GM23338 (cell line): ENCODE data around the gene AHCYL1. TPM values are rescaled to one million over a fixed set of nuclear protein-coding genes. Genes with fewer than 3 reads are reported as not detected.

Experiments used
- ATAC-seq: fragments of 200-7000 bp; cut with Tn5 transposase; 3 replicates; pipeline ENCODE4 v1.9.1; 2020
- DNase-seq: peaks from one replicate; pipeline ENCODE4 v3.0.0-alpha.2; 2015; ENCODE audit warnings: low spot score
- H2AFZ ChIP-seq: fragments of 200-600 bp; sonication (generic); 2 replicates; pipeline ENCODE4 v1.8.0; 2016; ENCODE audit warnings: antibody characterized with exemption, mild to moderate bottlenecking, moderate library complexity
- H3F3A ChIP-seq: fragments of 200-600 bp; sonication (generic); replicated peaks from 2 replicates; pipeline ENCODE4 v1.8.0; 2017; ENCODE audit warnings: antibody characterized with exemption, mixed run types, low read depth
- H3K27ac ChIP-seq: fragments of 200-600 bp; sonication (generic); 2 replicates; pipeline ENCODE4 v1.6.1; 2016; ENCODE audit warnings: low read depth
- H3K27me3 ChIP-seq: fragments of 200-600 bp; sonication (generic); 2 replicates; pipeline ENCODE4 v1.8.0; 2016; ENCODE audit warnings: mild to moderate bottlenecking, mixed run types, moderate library complexity; ENCODE audit not compliant: insufficient read depth
- H3K36me3 ChIP-seq: fragments of 200-600 bp; sonication (generic); 2 replicates; pipeline ENCODE4 v1.8.0; 2016; ENCODE audit warnings: mild to moderate bottlenecking; ENCODE audit not compliant: insufficient read depth
- H3K4me1 ChIP-seq: fragments of 200-600 bp; sonication (generic); 2 replicates; pipeline ENCODE4 v1.8.0; 2016; ENCODE audit warnings: mild to moderate bottlenecking, moderate library complexity; ENCODE audit not compliant: insufficient read depth
- H3K4me2 ChIP-seq: fragments of 200-600 bp; sonication (generic); 2 replicates; pipeline ENCODE4 v1.7.1; 2017; ENCODE audit warnings: mixed run types
- H3K4me3 ChIP-seq: fragments of 200-600 bp; sonication (generic); 2 replicates; pipeline ENCODE4 v1.6.1; 2016; ENCODE audit warnings: mixed run types
- H3K79me2 ChIP-seq: fragments of 200-600 bp; sonication (generic); replicated peaks from 2 replicates; pipeline ENCODE4 v1.8.0; 2017; ENCODE audit warnings: mild to moderate bottlenecking; ENCODE audit not compliant: insufficient read depth
- H3K9me2 ChIP-seq: fragments of 200-600 bp; sonication (generic); 2 replicates; pipeline ENCODE4 v1.8.0; 2017; ENCODE audit not compliant: insufficient read depth
- H4K20me1 ChIP-seq: fragments of 200-600 bp; sonication (generic); replicated peaks from 2 replicates; pipeline ENCODE4 v1.8.0; 2017; ENCODE audit warnings: mild to moderate bottlenecking; ENCODE audit not compliant: insufficient read depth
- H3K27ac Mint-ChIP-seq: 2 replicates; pipeline ENCODE4 v1.8.0; 2020; ENCODE audit warnings: inconsistent platforms, mild to moderate bottlenecking, moderate library complexity, mixed read lengths
- H3K27me3 Mint-ChIP-seq: 3 replicates; pipeline ENCODE4 v1.8.0; 2022; ENCODE audit warnings: low read depth, mild to moderate bottlenecking, moderate library complexity, mixed read lengths, inconsistent platforms; ENCODE audit not compliant: insufficient read depth, poor library complexity
- H3K36me3 Mint-ChIP-seq: 3 replicates; pipeline ENCODE4 v1.8.0; 2021; ENCODE audit warnings: low read depth, mild to moderate bottlenecking, inconsistent platforms, moderate library complexity, mixed read lengths
- H3K4me1 Mint-ChIP-seq: 3 replicates; pipeline ENCODE4 v1.8.0; 2020; ENCODE audit warnings: mild to moderate bottlenecking, inconsistent platforms, mixed read lengths
- H3K4me3 Mint-ChIP-seq: 3 replicates; pipeline ENCODE4 v1.8.0; 2021; ENCODE audit warnings: moderate library complexity, mild to moderate bottlenecking, inconsistent platforms, mixed read lengths
- H3K9me3 Mint-ChIP-seq: 3 replicates; pipeline ENCODE4 v1.8.0; 2020; ENCODE audit warnings: moderate library complexity, mild to moderate bottlenecking, inconsistent platforms, mixed read lengths
- CREB1 ChIP-seq: fragments of 250-450 bp; sonication (Bioruptor Pico); IDR thresholded peaks from 2 replicates; pipeline ENCODE4 v1.5.0; 2020; ENCODE audit warnings: low read depth, mild to moderate bottlenecking, moderate library complexity
- EZH2 ChIP-seq: fragments of 200-600 bp; sonication (generic); IDR thresholded peaks from one replicate; pipeline ENCODE4 v1.8.0; 2017; ENCODE audit warnings: antibody characterized with exemption, mild to moderate bottlenecking, low read depth; ENCODE audit not compliant: unreplicated experiment
- EZH2phosphoT487 ChIP-seq: fragments of 200-600 bp; sonication (generic); IDR thresholded peaks from one replicate; pipeline ENCODE4 v1.8.1; 2018; ENCODE audit warnings: antibody characterized with exemption; ENCODE audit not compliant: unreplicated experiment
- JUNB ChIP-seq: IDR thresholded peaks from one replicate; pipeline ENCODE4 v1.6.1; 2016; ENCODE audit warnings: antibody characterized with exemption; ENCODE audit not compliant: unreplicated experiment
- NANOG ChIP-seq: IDR thresholded peaks from 2 replicates; pipeline ENCODE4 v1.6.1; 2016; ENCODE audit warnings: antibody characterized with exemption, borderline replicate concordance
- POLR2AphosphoS5 ChIP-seq: IDR thresholded peaks from 2 replicates; pipeline ENCODE4 v1.6.1; 2016; ENCODE audit warnings: antibody characterized with exemption, low read depth
- STAT1 ChIP-seq: IDR thresholded peaks from one replicate; pipeline ENCODE4 v1.6.1; 2016; ENCODE audit warnings: antibody characterized with exemption; ENCODE audit not compliant: unreplicated experiment
- ZNF114 ChIP-seq: fragments of 250-450 bp; sonication (Bioruptor Pico); IDR thresholded peaks from 2 replicates; pipeline ENCODE4 v1.5.0; 2020; ENCODE audit warnings: mild to moderate bottlenecking, moderate library complexity
- polyA plus RNA-seq: library from polyadenylated mRNA; unstranded; fragments of >200 nt; fragmentation: Nextera tagmentation; extraction: Ambion mirVana; gene quantifications from 2 replicates; pipeline ENCODE4 v1.2.1, GENCODE V29; 2016
- total RNA-seq: library from RNA; depleted of rRNA; stranded (reverse); fragments of >200 nt; shearing (Covaris generic); gene quantifications from 2 replicates; pipeline ENCODE4 v1.2.3, GENCODE V29; 2014
- TF ChIP-seq, protein P1 (sequence below): IDR thresholded peaks from one replicate; pipeline ENCODE4 v1.6.1; 2018; ENCODE audit warnings: antibody characterized with exemption; ENCODE audit not compliant: unreplicated experiment
- TF ChIP-seq, protein P2 (sequence below), 2 experiments: fragments of 200-600 bp in 1 of 2; sonication (generic) in 1 of 2; conservative IDR thresholded peaks; 2 replicates each; pipeline versions ENCODE4 v1.5.1 to v1.6.1; 2016 to 2017; ENCODE audit warnings: antibody characterized with exemption in 2 of 2, low read depth in 2 of 2, mild to moderate bottlenecking in 2 of 2, moderate library complexity in 1 of 2
- TF ChIP-seq, protein P3 (sequence below): IDR thresholded peaks from 2 replicates; pipeline ENCODE4 v1.6.1; 2016; ENCODE audit warnings: antibody characterized with exemption

The AHCYL1 gene
- total and polyA plus RNA-seq, 2 experiments from 2014 or later = 63.3 to 70.0 TPM

DNA sequence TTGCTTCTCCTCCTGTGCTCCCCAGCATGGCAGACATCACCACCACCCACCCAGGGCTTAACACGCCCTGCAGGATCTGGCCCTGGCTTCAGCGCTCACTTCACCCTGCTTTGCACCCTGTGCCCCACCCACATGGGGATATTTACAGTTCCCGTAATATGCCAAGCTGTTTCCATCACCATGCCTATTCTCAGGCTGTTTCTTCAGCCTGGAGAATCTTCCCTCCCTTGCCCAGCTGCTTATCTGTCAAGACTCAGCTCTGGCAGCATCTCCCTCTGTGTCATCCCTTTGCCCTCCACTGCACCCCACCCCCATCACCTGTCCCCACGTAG lies 3.6 kb upstream of the AHCYL1 start (continued):
- TF ChIP-seq, protein P1, sequence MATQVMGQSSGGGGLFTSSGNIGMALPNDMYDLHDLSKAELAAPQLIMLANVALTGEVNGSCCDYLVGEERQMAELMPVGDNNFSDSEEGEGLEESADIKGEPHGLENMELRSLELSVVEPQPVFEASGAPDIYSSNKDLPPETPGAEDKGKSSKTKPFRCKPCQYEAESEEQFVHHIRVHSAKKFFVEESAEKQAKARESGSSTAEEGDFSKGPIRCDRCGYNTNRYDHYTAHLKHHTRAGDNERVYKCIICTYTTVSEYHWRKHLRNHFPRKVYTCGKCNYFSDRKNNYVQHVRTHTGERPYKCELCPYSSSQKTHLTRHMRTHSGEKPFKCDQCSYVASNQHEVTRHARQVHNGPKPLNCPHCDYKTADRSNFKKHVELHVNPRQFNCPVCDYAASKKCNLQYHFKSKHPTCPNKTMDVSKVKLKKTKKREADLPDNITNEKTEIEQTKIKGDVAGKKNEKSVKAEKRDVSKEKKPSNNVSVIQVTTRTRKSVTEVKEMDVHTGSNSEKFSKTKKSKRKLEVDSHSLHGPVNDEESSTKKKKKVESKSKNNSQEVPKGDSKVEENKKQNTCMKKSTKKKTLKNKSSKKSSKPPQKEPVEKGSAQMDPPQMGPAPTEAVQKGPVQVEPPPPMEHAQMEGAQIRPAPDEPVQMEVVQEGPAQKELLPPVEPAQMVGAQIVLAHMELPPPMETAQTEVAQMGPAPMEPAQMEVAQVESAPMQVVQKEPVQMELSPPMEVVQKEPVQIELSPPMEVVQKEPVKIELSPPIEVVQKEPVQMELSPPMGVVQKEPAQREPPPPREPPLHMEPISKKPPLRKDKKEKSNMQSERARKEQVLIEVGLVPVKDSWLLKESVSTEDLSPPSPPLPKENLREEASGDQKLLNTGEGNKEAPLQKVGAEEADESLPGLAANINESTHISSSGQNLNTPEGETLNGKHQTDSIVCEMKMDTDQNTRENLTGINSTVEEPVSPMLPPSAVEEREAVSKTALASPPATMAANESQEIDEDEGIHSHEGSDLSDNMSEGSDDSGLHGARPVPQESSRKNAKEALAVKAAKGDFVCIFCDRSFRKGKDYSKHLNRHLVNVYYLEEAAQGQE = no peak

DNA sequence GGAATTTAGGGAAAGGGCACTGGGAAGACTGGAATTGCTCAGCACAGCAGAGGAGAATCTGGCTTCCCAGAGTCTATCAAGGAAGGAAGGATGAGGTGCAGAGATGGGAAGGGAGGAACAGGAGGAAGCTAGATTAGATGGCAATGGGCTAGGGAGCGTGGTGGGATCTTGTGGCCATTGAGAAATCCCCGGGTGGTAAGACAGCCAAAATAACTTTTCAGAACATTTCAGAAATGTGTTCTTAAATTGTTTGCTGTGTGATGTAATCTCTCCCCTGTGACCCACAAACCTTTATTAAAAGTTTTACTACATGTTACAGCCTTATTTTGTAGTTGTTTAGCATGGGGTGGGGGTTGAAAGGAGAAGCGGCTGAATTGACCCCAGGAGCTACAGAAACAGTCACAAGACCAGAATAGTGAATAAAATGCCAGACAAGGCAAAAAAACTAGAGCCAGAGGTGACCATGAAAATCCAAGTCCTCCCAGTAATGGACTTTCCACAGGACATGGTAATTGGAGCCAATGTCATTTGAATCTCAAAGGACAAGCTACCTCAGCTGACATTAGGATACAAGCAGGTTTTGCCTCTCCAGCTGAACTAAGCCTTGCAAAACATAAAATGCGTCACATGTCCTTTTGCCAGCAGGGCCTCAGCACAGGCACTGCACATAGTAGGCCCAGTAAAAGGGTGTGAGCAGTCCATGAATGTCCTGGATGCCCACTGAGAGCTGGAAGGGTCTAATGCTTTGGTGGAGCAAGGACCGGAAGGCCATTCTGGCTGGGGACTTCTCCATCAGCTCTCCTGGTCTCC lies 980 bp upstream of the AHCYL1 start:
- H3K4me1 ChIP-seq = peaks cover 23% of the 10 kb centered on the region
- peaks cover 13% of the 10 kb centered on the region for H3K27me3 Mint-ChIP-seq
- peak overlapping the region; percentile 85 for H2AFZ ChIP-seq
- no peaks in the 10 kb centered on the region for H3K36me3 ChIP-seq
- TF ChIP-seq EZH2 (no peak), NANOG (no peak), ZNF114 (CRISPR knock-in tag) (no peak), POLR2AphosphoS5 (no peak), EZH2phosphoT487 (no peak), STAT1 (no peak), CREB1 (CRISPR knock-in tag) (no peak), JUNB (no peak)
- TF ChIP-seq, protein P2, sequence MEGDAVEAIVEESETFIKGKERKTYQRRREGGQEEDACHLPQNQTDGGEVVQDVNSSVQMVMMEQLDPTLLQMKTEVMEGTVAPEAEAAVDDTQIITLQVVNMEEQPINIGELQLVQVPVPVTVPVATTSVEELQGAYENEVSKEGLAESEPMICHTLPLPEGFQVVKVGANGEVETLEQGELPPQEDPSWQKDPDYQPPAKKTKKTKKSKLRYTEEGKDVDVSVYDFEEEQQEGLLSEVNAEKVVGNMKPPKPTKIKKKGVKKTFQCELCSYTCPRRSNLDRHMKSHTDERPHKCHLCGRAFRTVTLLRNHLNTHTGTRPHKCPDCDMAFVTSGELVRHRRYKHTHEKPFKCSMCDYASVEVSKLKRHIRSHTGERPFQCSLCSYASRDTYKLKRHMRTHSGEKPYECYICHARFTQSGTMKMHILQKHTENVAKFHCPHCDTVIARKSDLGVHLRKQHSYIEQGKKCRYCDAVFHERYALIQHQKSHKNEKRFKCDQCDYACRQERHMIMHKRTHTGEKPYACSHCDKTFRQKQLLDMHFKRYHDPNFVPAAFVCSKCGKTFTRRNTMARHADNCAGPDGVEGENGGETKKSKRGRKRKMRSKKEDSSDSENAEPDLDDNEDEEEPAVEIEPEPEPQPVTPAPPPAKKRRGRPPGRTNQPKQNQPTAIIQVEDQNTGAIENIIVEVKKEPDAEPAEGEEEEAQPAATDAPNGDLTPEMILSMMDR (conservative IDR thresholded peaks at IDR 0.05; ENCODE audit: low read depth in 2 of 2) = no peak
- TF ChIP-seq, protein P3, sequence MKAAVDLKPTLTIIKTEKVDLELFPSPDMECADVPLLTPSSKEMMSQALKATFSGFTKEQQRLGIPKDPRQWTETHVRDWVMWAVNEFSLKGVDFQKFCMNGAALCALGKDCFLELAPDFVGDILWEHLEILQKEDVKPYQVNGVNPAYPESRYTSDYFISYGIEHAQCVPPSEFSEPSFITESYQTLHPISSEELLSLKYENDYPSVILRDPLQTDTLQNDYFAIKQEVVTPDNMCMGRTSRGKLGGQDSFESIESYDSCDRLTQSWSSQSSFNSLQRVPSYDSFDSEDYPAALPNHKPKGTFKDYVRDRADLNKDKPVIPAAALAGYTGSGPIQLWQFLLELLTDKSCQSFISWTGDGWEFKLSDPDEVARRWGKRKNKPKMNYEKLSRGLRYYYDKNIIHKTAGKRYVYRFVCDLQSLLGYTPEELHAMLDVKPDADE = no peak
- TF ChIP-seq, protein P1 = no peak
- no peaks in the 10 kb centered on the region for H3K36me3 Mint-ChIP-seq
- peak overlapping the region; percentile 58 for H3K4me2 ChIP-seq
- DNase-seq (no peak), ATAC-seq (no peak)
- H3F3A ChIP-seq = no peaks in the 10 kb centered on the region
- H3K9me3 Mint-ChIP-seq = no peaks in the 10 kb centered on the region
- no peak overlapping the region for H3K27ac Mint-ChIP-seq
- H4K20me1 ChIP-seq = peaks cover 32% of the 10 kb centered on the region
- H3K9me2 ChIP-seq = no peaks in the 10 kb centered on the region
- peaks cover 34% of the 10 kb centered on the region for H3K4me1 Mint-ChIP-seq
- H3K79me2 ChIP-seq = peaks cover 34% of the 10 kb centered on the region
- H3K4me3 Mint-ChIP-seq = peak overlapping the region; percentile 94
- H3K27me3 ChIP-seq = peaks cover 3% of the 10 kb centered on the region; the same call in 1 of the 2 replicates
- H3K27ac ChIP-seq = no peak overlapping the region
- peak overlapping the region; percentile 21; the same call in 1 of the 2 replicates for H3K4me3 ChIP-seq
